Tibial nerve (tissue), 4 donors: ENCODE measurements around the gene EEF2KMT.
"Not testable (repeated sequence)": the region's sequence is repeated elsewhere in the genome, so short reads cannot be mapped to it uniquely, and the experiment has no call there.

Experiments used
- CTCF ChIP-seq, 5 experiments: fragments of 200-600 bp in 3 of 5; fragments of 450-650 bp in 2 of 5; sonication (generic) in 3 of 5; IDR thresholded peaks; one replicate each; pipeline ENCODE4 v1.5.1; 2016 to 2019; ENCODE audit warnings: antibody characterized with exemption in 5 of 5, mild to moderate bottlenecking in 3 of 5, moderate library complexity in 2 of 5
- EP300 ChIP-seq, 2 donors: sonication (generic); formaldehyde crosslinking; IDR thresholded peaks; one replicate each; pipeline ENCODE4 v1.6.1; 2017; ENCODE audit warnings: antibody characterized with exemption in 2 of 2, mild to moderate bottlenecking in 1 of 2
- POLR2A ChIP-seq, 2 donors: fragments of 450-650 bp; IDR thresholded peaks; one replicate each; pipeline ENCODE4 v1.6.1; 2017; ENCODE audit warnings: antibody characterized with exemption in 2 of 2, mild to moderate bottlenecking in 2 of 2, moderate library complexity in 2 of 2

GRCh38 chr16:5103296-5104032, 5.9 kb upstream of the EEF2KMT start:
- TF ChIP-seq CTCF, POLR2A, EP300 (IDR thresholded peaks at IDR 0.05): not testable (repeated sequence)
